Activated CD4-positive, alpha-beta T cell treated with anti-CD3 and anti-CD28 coated beads for 4 hours (primary cell): ENCODE measurements around the gene NOC4L.

Source experiments
- DNase-seq, 2 donors: peaks; one replicate each; pipeline ENCODE4 v3.0.0-alpha.2; 2020

NOC4L gene

DNA sequence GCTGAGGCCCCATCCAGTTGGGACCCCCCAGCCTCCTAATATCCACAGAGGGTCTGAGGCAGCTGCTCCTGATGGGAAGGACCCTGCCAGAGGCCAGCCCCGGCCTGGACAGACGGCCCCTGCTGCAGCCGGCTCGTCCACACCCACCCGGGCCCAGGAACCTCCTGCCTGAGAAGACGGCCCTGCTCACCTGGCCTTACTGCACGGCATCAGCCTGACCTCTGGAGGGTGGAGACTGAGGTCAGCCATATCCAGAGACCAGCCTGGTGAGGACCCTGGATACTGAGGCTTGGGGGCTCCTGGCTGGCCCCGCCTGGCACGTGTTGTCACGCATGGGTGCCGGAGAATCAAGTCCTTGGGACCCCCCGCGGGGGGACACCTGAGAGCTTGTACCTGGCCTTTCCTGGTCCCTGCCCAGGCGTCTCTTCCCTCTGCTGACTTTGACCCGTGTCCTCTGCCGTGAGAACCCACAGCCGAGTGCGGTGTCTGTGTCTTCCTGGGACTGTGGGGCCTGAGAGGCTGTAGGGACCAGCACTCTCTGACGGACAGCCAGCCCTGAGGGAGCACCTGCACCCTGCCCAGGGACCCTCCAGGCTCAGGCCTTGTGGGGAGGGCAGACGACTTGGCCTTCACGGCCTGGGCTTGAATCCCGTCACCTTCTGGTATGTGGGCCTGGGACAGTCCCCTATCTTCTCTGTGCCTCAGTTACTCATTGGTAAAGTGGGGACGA lies 57.3 kb downstream of the NOC4L start:
- DNase-seq = no peak
